Activated CD4-positive, alpha-beta T cell treated with anti-CD3 and anti-CD28 coated beads, Interleukin-2, amount 10 ng/mL, durations not matched to agents 7 days and 5 days (primary cell): ENCODE data around the gene CEP55. TPM values are rescaled to one million over a fixed set of nuclear protein-coding genes. Genes with fewer than 3 reads are reported as not detected.
A peak's percentile ranks its signal among the peaks of the same experiment; 100 is the strongest.
"Not testable (repeated sequence)": the region's sequence is repeated elsewhere in the genome, so short reads cannot be mapped to it uniquely, and the experiment has no call there.

ENCODE experiments used
- CTCF ChIA-PET: fragments of 350-600 bp; sonication (Branson Sonifier 250); formaldehyde crosslinking; loops from one replicate; lab custom pipeline; 2021; ENCODE audit warnings: antibody characterized with exemption; lab: Charles Lee
- POLR2A ChIA-PET: fragments of 350-600 bp; sonication (Branson Sonifier 250); formaldehyde crosslinking; loops from one replicate; lab custom pipeline; 2021; ENCODE audit warnings: antibody characterized with exemption; lab: Charles Lee
- DNase-seq: peaks from one replicate; pipeline ENCODE4 v3.0.0-alpha.2; 2020
- H3K27ac Mint-ChIP-seq: one replicate; pipeline ENCODE4 v1.8.0; 2021; ENCODE audit warnings: mild to moderate bottlenecking, moderate library complexity, mixed read lengths
- H3K27me3 Mint-ChIP-seq: one replicate; pipeline ENCODE4 v1.8.0; 2021; ENCODE audit warnings: mixed read lengths
- H3K36me3 Mint-ChIP-seq: one replicate; pipeline ENCODE4 v1.8.0; 2021; ENCODE audit warnings: low read depth, mixed read lengths
- H3K4me1 Mint-ChIP-seq: one replicate; pipeline ENCODE4 v1.8.0; 2021; ENCODE audit warnings: mixed read lengths
- H3K4me3 Mint-ChIP-seq: one replicate; pipeline ENCODE4 v1.8.0; 2021; ENCODE audit warnings: mild to moderate bottlenecking, moderate library complexity, mixed read lengths
- H3K9me3 Mint-ChIP-seq: one replicate; pipeline ENCODE4 v1.8.0; 2021; ENCODE audit warnings: mixed read lengths
- total RNA-seq, 2 experiments: library from RNA; stranded (reverse); gene quantifications; one replicate each; pipeline ENCODE4 v1.2.3, GENCODE V29; 2021

The CEP55 gene
- total RNA-seq, 2 experiments from 2014 or later = 77.5 to 92.3 TPM

GRCh38 chr10:93535293-93535692 lies 38.9 kb downstream of the CEP55 start:
- Mint-ChIP-seq H3K27me3 (peaks cover 27% of the 10 kb centered on the region), H3K36me3 (peaks cover 2% of the 10 kb centered on the region), H3K4me1 (no peaks in the 10 kb centered on the region), H3K27ac (no peak overlapping the region), H3K9me3 (no peaks in the 10 kb centered on the region), H3K4me3 (no peak overlapping the region)
- no peak for DNase-seq
- CTCF ChIA-PET = interaction anchor here (1.6 kb wide), 1 partner anchor 19 kb away, joined by 3 read pairs; no protein-coding TSS in a partner anchor
- POLR2A ChIA-PET = no interaction called here

- H3K27ac Mint-ChIP-seq, POLR2A ChIA-PET, DNase-seq, H3K4me1 Mint-ChIP-seq, H3K9me3 Mint-ChIP-seq, H3K4me3 Mint-ChIP-seq, CTCF ChIA-PET, H3K36me3 Mint-ChIP-seq: not testable (repeated sequence)
- peaks cover 31% of the 10 kb centered on the region for H3K27me3 Mint-ChIP-seq
Measured at GRCh38 chr10:93540871-93541270, 44.5 kb downstream of the CEP55 start.

DNA sequence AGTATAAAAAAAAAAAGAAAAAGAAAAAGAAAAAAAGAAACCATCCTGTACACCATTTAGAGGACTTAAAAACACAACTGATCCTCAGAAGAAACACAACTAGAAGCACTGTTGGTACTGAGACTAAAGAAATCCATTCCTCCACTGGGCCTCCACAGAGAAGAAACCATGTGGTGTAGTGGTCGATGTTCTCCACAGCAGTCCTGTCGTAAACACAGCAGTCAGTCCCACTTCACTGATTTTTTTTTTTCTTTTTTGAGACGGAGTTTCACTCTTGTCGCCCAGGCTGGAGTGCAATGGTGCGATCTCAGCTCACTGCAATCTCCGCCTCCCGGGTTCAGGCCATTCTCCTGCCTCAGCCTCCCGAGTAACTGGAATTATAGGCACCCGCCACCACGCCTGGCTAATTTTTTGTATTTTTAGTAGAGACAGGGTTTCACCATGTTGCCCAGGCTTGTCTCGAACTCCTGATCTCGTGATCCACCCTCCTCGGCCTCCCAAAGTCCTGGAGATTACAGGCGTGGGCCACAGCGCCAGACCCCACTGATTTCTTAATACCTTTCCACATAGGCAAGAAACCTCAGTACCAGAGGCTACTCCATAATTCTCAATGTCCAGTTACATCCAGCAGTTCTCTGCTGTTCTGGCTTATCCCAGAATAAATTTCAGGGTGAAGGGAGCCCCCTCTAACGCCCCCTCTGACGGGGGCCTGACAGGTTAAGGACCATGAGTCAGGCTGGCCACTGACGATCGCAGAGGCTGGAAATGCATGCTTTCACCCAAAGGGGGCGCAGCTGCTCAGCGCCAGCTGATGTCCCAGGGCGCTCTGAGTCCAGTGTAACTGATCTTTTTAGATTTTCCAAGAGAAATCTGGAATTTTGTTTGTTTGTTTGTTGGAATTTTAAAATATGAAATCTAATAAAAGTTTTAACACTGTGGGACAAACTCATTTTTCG lies 45.3 kb downstream of the CEP55 start:
- no peaks in the 10 kb centered on the region for H3K36me3 Mint-ChIP-seq
- H3K4me3 Mint-ChIP-seq = no peak overlapping the region
- no peaks in the 10 kb centered on the region for H3K4me1 Mint-ChIP-seq
- H3K27me3 Mint-ChIP-seq = peaks cover 34% of the 10 kb centered on the region
- ChIA-PET CTCF (interaction anchor here (0.6 to 1.5 kb wide), 2 partner anchors 23 to 137 kb away, joined by 3 to 4 read pairs; no protein-coding TSS in a partner anchor), POLR2A (no interaction called here)
- no peak overlapping the region for H3K27ac Mint-ChIP-seq
- H3K9me3 Mint-ChIP-seq = no peaks in the 10 kb centered on the region
- DNase-seq = peak; percentile 15

- no peak overlapping the region for H3K27ac Mint-ChIP-seq
- H3K4me1 Mint-ChIP-seq = no peaks in the 10 kb centered on the region
- H3K27me3 Mint-ChIP-seq = peaks cover 33% of the 10 kb centered on the region
- POLR2A ChIA-PET = no interaction called here
- CTCF ChIA-PET = interaction anchor here (0.6 to 1.5 kb wide), 2 partner anchors 23 to 137 kb away, joined by 3 to 4 read pairs; no protein-coding TSS in a partner anchor
- no peak for DNase-seq
- H3K9me3 Mint-ChIP-seq = no peaks in the 10 kb centered on the region
- H3K4me3 Mint-ChIP-seq = no peak overlapping the region
- H3K36me3 Mint-ChIP-seq = no peaks in the 10 kb centered on the region
Measured at GRCh38 chr10:93542358-93542791, 46.0 kb downstream of the CEP55 start.

GRCh38 chr10:93546995-93547394 lies 50.6 kb downstream of the CEP55 start:
- H3K27ac Mint-ChIP-seq, H3K4me1 Mint-ChIP-seq, H3K4me3 Mint-ChIP-seq, H3K27me3 Mint-ChIP-seq, H3K36me3 Mint-ChIP-seq, CTCF ChIA-PET, POLR2A ChIA-PET, H3K9me3 Mint-ChIP-seq, DNase-seq: not testable (repeated sequence)

DNA sequence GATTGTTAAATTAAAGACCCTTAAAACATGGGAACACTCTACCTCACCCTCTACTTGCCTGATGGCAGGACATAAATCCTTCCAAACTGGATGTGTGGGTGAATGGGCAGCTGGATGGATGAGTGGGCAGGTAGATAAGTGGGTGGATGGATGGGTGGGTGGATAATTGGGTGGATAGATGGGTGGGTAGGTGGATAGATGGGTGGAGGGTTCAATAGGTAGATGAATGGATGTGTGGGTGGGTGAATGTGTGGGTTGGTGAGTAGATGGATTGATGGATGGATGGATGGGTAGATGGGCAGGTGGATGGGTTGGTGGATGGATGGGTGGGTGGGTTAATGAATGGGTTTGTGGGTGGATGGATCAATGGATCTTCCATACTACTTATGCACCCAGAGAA lies 51.1 kb downstream of the CEP55 start:
- CTCF ChIA-PET = no interaction called here
- POLR2A ChIA-PET = no interaction called here
- H3K36me3 Mint-ChIP-seq = no peaks in the 10 kb centered on the region
- H3K9me3 Mint-ChIP-seq = no peaks in the 10 kb centered on the region
- peaks cover 8% of the 10 kb centered on the region for H3K27me3 Mint-ChIP-seq
- H3K4me3 Mint-ChIP-seq = no peak overlapping the region
- H3K27ac Mint-ChIP-seq = no peak overlapping the region
- no peaks in the 10 kb centered on the region for H3K4me1 Mint-ChIP-seq
- DNase-seq = no peak

- H3K27ac Mint-ChIP-seq = no peak overlapping the region
- no peaks in the 10 kb centered on the region for H3K36me3 Mint-ChIP-seq
- DNase-seq = no peak
- H3K4me1 Mint-ChIP-seq = no peaks in the 10 kb centered on the region
- ChIA-PET CTCF (no interaction called here), POLR2A (no interaction called here)
- no peaks in the 10 kb centered on the region for H3K9me3 Mint-ChIP-seq
- H3K27me3 Mint-ChIP-seq = peaks cover 6% of the 10 kb centered on the region
- H3K4me3 Mint-ChIP-seq = no peak overlapping the region
Measured at GRCh38 chr10:93548376-93549071, 52.1 kb downstream of the CEP55 start.

- H3K9me3 Mint-ChIP-seq = no peaks in the 10 kb centered on the region
- ChIA-PET POLR2A (no interaction called here), CTCF (no interaction called here)
- H3K4me1 Mint-ChIP-seq = no peaks in the 10 kb centered on the region
- no peak overlapping the region for H3K27ac Mint-ChIP-seq
- peaks cover 6% of the 10 kb centered on the region for H3K27me3 Mint-ChIP-seq
- H3K4me3 Mint-ChIP-seq = no peak overlapping the region
- H3K36me3 Mint-ChIP-seq = no peaks in the 10 kb centered on the region
- DNase-seq = no peak
Measured at GRCh38 chr10:93550606-93551005, 54.2 kb downstream of the CEP55 start.

DNA sequence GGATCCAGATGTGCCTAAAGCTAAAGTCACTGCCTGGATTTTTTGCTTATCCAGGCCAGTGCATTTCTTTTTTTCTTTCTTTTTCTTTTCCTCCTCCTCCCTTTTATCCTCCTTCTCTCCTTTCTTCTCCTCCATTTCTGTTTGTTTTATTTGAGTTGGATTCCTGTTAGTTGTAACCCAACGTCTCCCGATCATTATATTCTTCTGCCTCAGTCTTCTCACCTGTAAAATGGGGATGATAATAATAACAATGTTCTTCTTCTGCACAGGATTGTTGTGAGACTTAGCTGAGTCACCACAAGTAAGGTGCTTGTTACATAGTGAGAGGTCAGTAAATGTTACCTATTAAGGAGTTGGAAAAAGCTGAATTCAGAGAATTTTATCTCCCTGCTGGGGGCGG lies 56.4 kb downstream of the CEP55 start:
- POLR2A ChIA-PET = no interaction called here
- CTCF ChIA-PET = interaction anchor here (0.5 kb wide), 1 partner anchor 773 kb away, joined by 3 read pairs; no protein-coding TSS in a partner anchor
- H3K27me3 Mint-ChIP-seq = peaks cover 3% of the 10 kb centered on the region
- no peak overlapping the region for H3K27ac Mint-ChIP-seq
- H3K36me3 Mint-ChIP-seq = no peaks in the 10 kb centered on the region
- no peaks in the 10 kb centered on the region for H3K9me3 Mint-ChIP-seq
- no peak overlapping the region for H3K4me3 Mint-ChIP-seq
- H3K4me1 Mint-ChIP-seq = no peaks in the 10 kb centered on the region
- no peak for DNase-seq

- Mint-ChIP-seq H3K36me3 (no peaks in the 10 kb centered on the region), H3K4me3 (no peak overlapping the region), H3K27ac (no peak overlapping the region), H3K27me3 (no peaks in the 10 kb centered on the region), H3K9me3 (no peaks in the 10 kb centered on the region), H3K4me1 (no peaks in the 10 kb centered on the region)
- ChIA-PET CTCF (interaction anchor here (0.5 to 1.8 kb wide), 3 partner anchors 17 to 772 kb away, joined by 3 to 5 read pairs (median 4); no protein-coding TSS in a partner anchor), POLR2A (no interaction called here)
- no peak for DNase-seq
Measured at GRCh38 chr10:93553482-93554315, 57.3 kb downstream of the CEP55 start.

- no peaks in the 10 kb centered on the region for H3K27me3 Mint-ChIP-seq
- no peak overlapping the region for H3K4me3 Mint-ChIP-seq
- no peaks in the 10 kb centered on the region for H3K36me3 Mint-ChIP-seq
- no peak overlapping the region for H3K27ac Mint-ChIP-seq
- ChIA-PET POLR2A (no interaction called here), CTCF (interaction anchor here (0.6 to 2.6 kb wide), 5 partner anchors 11 to 142 kb away, joined by 3 to 7 read pairs (median 4); no protein-coding TSS in a partner anchor)
- DNase-seq = no peak
- H3K9me3 Mint-ChIP-seq = no peaks in the 10 kb centered on the region
- H3K4me1 Mint-ChIP-seq = no peaks in the 10 kb centered on the region
Measured at GRCh38 chr10:93554316-93554663, 57.9 kb downstream of the CEP55 start.

DNA sequence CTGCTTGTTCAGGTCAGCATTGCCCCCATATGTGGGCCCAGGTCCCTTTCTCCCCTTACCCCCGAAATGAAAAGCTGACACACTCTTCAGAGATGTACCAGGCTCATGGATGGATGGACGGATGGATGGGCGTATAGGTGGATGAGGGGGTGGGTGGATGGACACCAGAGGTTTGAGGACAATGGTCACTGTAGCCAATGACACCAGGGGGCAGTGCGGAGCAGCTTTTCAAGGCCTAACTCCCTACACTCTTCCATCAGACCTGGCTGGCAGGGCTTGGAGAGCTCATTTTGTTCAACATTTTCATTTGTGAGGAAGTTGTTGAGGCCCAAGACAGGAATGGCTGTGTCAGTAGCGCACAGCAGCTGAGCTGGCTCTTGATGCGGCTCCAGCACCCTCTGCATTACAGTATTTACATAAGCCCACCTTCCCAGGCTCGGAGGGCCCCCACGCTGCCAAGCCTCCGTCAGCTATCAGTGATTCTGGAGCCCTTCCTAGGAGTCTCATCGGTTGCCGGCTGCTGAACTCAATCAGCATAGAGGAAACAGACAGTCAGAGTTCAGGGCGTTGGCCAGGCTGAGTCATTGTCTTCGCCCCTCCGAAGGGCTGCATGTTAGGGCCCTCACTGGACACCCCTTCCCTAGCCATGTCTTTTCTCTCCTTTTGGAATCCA lies 58.5 kb downstream of the CEP55 start:
- Mint-ChIP-seq H3K36me3 (no peaks in the 10 kb centered on the region), H3K4me1 (no peaks in the 10 kb centered on the region), H3K4me3 (no peak overlapping the region), H3K27me3 (no peaks in the 10 kb centered on the region), H3K9me3 (no peaks in the 10 kb centered on the region), H3K27ac (no peak overlapping the region)
- peak; percentile 42 for DNase-seq
- CTCF ChIA-PET = interaction anchor here (0.6 to 2.6 kb wide), 5 partner anchors 10 to 141 kb away, joined by 3 to 7 read pairs (median 3); no protein-coding TSS in a partner anchor
- POLR2A ChIA-PET = no interaction called here
